SU-DHL-6 (cell line): ENCODE data around the gene CYTL1.

Experiments used
- H2AFZ ChIP-seq: fragments of 200-600 bp; sonication (generic); 2 replicates; pipeline ENCODE4 v1.6.1; 2014; ENCODE audit warnings: low read depth, mild to moderate bottlenecking, moderate library complexity, mixed read lengths, antibody characterized with exemption, low read length; ENCODE audit not compliant: severe bottlenecking
- H3F3A ChIP-seq: fragments of 200-600 bp; shearing (Covaris generic); 2 replicates; pipeline ENCODE4 v1.6.0; 2016; ENCODE audit warnings: antibody characterized with exemption, mild to moderate bottlenecking; ENCODE audit not compliant: insufficient read depth
- H3K27ac ChIP-seq: fragments of 200-600 bp; sonication (generic); 2 replicates; pipeline ENCODE4 v1.5.1; 2016; ENCODE audit warnings: low read depth, mild to moderate bottlenecking, low read length, moderate library complexity, mixed read lengths
- H3K27me3 ChIP-seq: fragments of 200-600 bp; sonication (generic), shearing (Covaris generic); 2 replicates; pipeline ENCODE4 v1.6.0; 2014; ENCODE audit warnings: mild to moderate bottlenecking, low read length
- H3K36me3 ChIP-seq: fragments of 200-600 bp; sonication (generic); 2 replicates; pipeline ENCODE4 v1.6.1; 2014; ENCODE audit warnings: mild to moderate bottlenecking, low read length, mixed read lengths
- H3K4me2 ChIP-seq: fragments of 300-600, 200-600 bp; shearing (Covaris generic), sonication (generic); 2 replicates; pipeline ENCODE4 v1.6.0; 2014; ENCODE audit warnings: low read length, low read depth, mild to moderate bottlenecking; ENCODE audit not compliant: poor library complexity, severe bottlenecking
- H3K4me3 ChIP-seq: fragments of 200-600 bp; sonication (generic); 2 replicates; pipeline ENCODE4 v1.5.1; 2014; ENCODE audit warnings: antibody characterized with exemption, low read length, mild to moderate bottlenecking, mixed read lengths; ENCODE audit not compliant: insufficient read depth, poor library complexity, severe bottlenecking
- H3K79me2 ChIP-seq: fragments of 200-600 bp; sonication (generic); 2 replicates; pipeline ENCODE4 v1.6.1; 2014; ENCODE audit warnings: mild to moderate bottlenecking, low read length, moderate library complexity; ENCODE audit not compliant: insufficient read depth
- H3K9ac ChIP-seq: fragments of 200-600 bp; sonication (generic); 2 replicates; pipeline ENCODE4 v1.7.0; 2014; ENCODE audit warnings: mild to moderate bottlenecking, low read length
- H3K9me2 ChIP-seq: fragments of 200-600 bp; sonication (generic); replicated peaks from 2 replicates; pipeline ENCODE4 v1.6.1; 2014; ENCODE audit warnings: low read length; ENCODE audit not compliant: insufficient read depth
- H3K9me3 ChIP-seq: fragments of 200-600 bp; sonication (generic); 2 replicates; pipeline ENCODE4 v1.6.1; 2014; ENCODE audit warnings: low read length, mixed read lengths; ENCODE audit not compliant: insufficient read depth
- H4K20me1 ChIP-seq: fragments of 200-600 bp; sonication (generic); 2 replicates; pipeline ENCODE4 v1.6.1; 2014; ENCODE audit warnings: low read depth, mild to moderate bottlenecking, antibody characterized with exemption, low read length, moderate library complexity, mixed read lengths
- EZH2phosphoT487 ChIP-seq: fragments of 200-600 bp; sonication (generic), shearing (Covaris generic); conservative IDR thresholded peaks from 2 replicates; pipeline ENCODE4 v1.6.1; 2018; ENCODE audit warnings: mild to moderate bottlenecking, antibody characterized with exemption, low read length, moderate library complexity, mixed read lengths
- TF ChIP-seq, protein P1 (sequence below): fragments of 200-600 bp; sonication (generic); IDR thresholded peaks from one replicate; pipeline ENCODE4 v1.5.1; 2017; ENCODE audit warnings: antibody characterized with exemption, mild to moderate bottlenecking, low read length, moderate library complexity; ENCODE audit not compliant: insufficient read depth, poor library complexity, severe bottlenecking

Gene CYTL1

GRCh38 chr4:5020341-5020740 lies 1.1 kb upstream of the CYTL1 start:
- Histone ChIP-seq H3K9me3 (no peaks in the 10 kb centered on the region), H3K36me3 (no peaks in the 10 kb centered on the region), H2AFZ (no peak overlapping the region), H3K27me3 (no peaks in the 10 kb centered on the region), H3K4me2 (no peak overlapping the region), H3K79me2 (no peaks in the 10 kb centered on the region), H3K27ac (no peak overlapping the region), H3K4me3 (no peak overlapping the region), H3K9me2 (no peaks in the 10 kb centered on the region), H4K20me1 (no peaks in the 10 kb centered on the region), H3K9ac (no peak overlapping the region), H3F3A (no peaks in the 10 kb centered on the region)
- no peak for TF ChIP-seq EZH2phosphoT487
- TF ChIP-seq, protein P1, sequence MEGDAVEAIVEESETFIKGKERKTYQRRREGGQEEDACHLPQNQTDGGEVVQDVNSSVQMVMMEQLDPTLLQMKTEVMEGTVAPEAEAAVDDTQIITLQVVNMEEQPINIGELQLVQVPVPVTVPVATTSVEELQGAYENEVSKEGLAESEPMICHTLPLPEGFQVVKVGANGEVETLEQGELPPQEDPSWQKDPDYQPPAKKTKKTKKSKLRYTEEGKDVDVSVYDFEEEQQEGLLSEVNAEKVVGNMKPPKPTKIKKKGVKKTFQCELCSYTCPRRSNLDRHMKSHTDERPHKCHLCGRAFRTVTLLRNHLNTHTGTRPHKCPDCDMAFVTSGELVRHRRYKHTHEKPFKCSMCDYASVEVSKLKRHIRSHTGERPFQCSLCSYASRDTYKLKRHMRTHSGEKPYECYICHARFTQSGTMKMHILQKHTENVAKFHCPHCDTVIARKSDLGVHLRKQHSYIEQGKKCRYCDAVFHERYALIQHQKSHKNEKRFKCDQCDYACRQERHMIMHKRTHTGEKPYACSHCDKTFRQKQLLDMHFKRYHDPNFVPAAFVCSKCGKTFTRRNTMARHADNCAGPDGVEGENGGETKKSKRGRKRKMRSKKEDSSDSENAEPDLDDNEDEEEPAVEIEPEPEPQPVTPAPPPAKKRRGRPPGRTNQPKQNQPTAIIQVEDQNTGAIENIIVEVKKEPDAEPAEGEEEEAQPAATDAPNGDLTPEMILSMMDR: no peak

- Histone ChIP-seq H3K27ac (no peak overlapping the region), H3K9me2 (no peaks in the 10 kb centered on the region), H4K20me1 (no peaks in the 10 kb centered on the region), H3K27me3 (no peaks in the 10 kb centered on the region), H3F3A (no peaks in the 10 kb centered on the region), H3K9ac (no peak overlapping the region), H3K4me2 (no peak overlapping the region), H3K79me2 (no peaks in the 10 kb centered on the region), H3K4me3 (no peak overlapping the region), H3K9me3 (no peaks in the 10 kb centered on the region), H3K36me3 (no peaks in the 10 kb centered on the region), H2AFZ (no peak overlapping the region)
- TF ChIP-seq, protein P1: no peak
- TF ChIP-seq EZH2phosphoT487: no peak
Observed at GRCh38 chr4:5019796-5020195, 538 bp upstream of the CYTL1 start.

- Histone ChIP-seq H3K27ac (no peak overlapping the region), H3K79me2 (no peaks in the 10 kb centered on the region), H3K9ac (no peak overlapping the region), H3K36me3 (no peaks in the 10 kb centered on the region), H3K27me3 (no peaks in the 10 kb centered on the region), H2AFZ (no peak overlapping the region), H3F3A (no peaks in the 10 kb centered on the region), H3K9me3 (no peaks in the 10 kb centered on the region), H3K4me2 (no peak overlapping the region), H4K20me1 (no peaks in the 10 kb centered on the region), H3K4me3 (no peak overlapping the region), H3K9me2 (no peaks in the 10 kb centered on the region)
- TF ChIP-seq, protein P1: no peak
- TF ChIP-seq EZH2phosphoT487: no peak
Observed at GRCh38 chr4:5018603-5019002, 655 bp downstream of the CYTL1 start.
